OCI-LY7 (cell line): ENCODE data around the gene BCDIN3D.

Experiments
- EZH2phosphoT487 ChIP-seq: fragments of 200-600 bp; sonication (generic); IDR thresholded peaks from 2 replicates; pipeline ENCODE4 v1.6.1; 2018; ENCODE audit warnings: low read depth, borderline replicate concordance, mild to moderate bottlenecking, mixed run types, antibody characterized with exemption, low read length, moderate library complexity, mixed read lengths
- TF ChIP-seq, protein P1 (sequence below): fragments of 200-600 bp; sonication (generic); conservative IDR thresholded peaks from 2 replicates; pipeline ENCODE4 v1.5.1; 2014; ENCODE audit warnings: mild to moderate bottlenecking, antibody characterized with exemption, low read length, moderate library complexity, mixed read lengths

DNA sequence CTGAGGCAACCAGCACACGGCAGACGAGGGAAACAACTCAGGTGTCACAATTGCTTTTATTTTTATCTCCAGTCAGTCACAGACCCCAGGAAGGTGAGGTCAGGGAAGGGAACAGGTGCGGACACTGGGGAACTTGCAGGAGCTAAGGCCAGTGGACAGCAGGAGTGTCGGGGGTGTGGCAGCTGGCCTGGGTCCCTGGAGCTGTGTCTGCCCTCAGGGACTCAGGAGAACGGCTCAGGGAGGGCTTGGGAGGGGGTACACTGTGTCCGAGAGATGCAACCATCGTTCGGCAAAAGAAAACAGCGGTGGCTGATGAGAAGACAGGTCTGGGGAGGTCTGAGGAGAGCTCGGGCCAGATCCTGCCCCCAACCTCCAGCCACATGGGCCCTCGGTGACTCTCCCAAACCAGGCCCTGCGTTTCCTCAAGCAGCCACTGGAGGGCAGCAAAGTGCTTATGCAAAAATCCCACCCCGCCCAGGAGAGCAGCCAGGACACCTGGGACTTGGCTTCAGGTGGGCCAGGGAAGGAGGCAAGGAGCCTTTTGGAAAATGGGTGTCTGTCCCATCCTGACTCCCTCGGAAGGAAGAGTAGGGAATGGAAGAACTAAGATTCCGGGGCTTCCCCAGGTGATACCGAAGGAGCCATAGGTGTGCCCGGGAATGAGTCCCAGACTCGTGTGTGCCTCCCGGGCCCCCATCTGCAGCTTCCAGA is 24.1 kb upstream of the BCDIN3D start:
- TF ChIP-seq, protein P1, sequence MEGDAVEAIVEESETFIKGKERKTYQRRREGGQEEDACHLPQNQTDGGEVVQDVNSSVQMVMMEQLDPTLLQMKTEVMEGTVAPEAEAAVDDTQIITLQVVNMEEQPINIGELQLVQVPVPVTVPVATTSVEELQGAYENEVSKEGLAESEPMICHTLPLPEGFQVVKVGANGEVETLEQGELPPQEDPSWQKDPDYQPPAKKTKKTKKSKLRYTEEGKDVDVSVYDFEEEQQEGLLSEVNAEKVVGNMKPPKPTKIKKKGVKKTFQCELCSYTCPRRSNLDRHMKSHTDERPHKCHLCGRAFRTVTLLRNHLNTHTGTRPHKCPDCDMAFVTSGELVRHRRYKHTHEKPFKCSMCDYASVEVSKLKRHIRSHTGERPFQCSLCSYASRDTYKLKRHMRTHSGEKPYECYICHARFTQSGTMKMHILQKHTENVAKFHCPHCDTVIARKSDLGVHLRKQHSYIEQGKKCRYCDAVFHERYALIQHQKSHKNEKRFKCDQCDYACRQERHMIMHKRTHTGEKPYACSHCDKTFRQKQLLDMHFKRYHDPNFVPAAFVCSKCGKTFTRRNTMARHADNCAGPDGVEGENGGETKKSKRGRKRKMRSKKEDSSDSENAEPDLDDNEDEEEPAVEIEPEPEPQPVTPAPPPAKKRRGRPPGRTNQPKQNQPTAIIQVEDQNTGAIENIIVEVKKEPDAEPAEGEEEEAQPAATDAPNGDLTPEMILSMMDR: peak; percentile 93
- TF ChIP-seq EZH2phosphoT487: no peak
